ENCODE results near the gene SERPING1.

SERPING1 gene

GRCh38 chr11:57656885-57657193, 59.4 kb downstream of the SERPING1 start:
- no peak for DNase-seq

DNA sequence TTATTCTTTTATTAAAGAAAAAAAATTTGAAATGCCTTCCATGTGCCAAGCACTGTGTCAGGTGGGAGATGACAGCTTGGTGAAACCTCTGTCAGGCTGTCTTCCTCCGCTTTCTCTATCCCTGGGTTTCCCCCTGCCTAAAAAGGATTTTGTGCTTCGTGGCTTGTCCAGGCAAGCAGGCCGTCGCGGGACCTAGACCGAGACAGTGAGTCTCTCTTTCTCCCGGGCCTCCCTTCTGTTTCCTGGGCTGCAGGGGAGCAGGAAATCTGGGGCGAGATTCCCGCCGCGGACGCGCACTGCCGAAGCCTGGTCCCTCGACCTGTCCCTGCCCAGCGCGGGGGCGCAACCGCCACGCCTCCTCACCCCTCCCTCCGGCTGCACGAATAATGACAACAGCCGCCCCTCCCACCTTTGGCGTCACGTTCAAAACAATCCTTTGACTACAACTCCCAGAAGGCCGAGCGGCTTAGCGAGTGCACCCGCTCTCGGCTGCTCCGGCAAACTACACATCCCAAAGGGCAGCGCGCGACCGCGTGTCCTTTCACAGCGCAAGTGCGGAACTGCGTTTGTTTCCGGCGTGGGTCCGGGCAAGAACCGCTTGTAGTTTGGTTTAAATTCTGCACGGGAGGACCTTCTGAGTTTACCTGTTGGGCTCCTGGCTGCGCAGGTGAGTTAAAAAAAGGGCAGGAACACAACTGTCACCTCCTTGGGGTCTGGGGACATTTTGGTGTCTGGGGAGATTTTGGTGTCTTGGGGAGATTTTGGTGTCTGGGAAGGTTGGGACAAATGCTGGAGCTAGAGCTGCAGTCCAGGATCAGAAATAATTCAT, 59.9 kb downstream of the SERPING1 start, which contains the start of gene CLP1:
TSS of gene CLP1 (plus strand) at position 569 of the 829 bp plus-strand sequence. CDS start 1,715 bp downstream, outside the sequence.
- peak; percentile 98 for DNase-seq

DNA sequence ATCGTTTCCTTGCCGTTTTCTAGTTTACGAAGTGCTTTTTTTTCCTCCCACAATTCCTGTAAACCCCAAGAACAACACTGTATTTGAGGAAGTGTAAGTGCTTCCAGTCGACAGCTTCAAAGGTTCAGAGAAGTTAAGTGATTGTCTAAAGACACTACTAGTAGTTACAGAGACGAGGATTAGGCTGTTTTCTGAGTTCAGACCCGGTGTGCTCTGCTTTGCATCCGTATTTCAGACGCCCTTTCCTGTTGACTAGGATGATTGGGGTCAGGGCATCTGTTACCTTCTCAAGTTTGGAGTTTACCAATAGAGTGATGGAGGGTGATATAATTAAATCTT, 60.5 kb downstream of the SERPING1 start:
- DNase-seq = no peak

GRCh38 chr11:57659669-57660068, 62.2 kb downstream of the SERPING1 start:
- no peak for DNase-seq

- no peak for DNase-seq
These were observed 65.4 kb downstream of the SERPING1 start for GRCh38 chr11:57662893-57663292.

DNA sequence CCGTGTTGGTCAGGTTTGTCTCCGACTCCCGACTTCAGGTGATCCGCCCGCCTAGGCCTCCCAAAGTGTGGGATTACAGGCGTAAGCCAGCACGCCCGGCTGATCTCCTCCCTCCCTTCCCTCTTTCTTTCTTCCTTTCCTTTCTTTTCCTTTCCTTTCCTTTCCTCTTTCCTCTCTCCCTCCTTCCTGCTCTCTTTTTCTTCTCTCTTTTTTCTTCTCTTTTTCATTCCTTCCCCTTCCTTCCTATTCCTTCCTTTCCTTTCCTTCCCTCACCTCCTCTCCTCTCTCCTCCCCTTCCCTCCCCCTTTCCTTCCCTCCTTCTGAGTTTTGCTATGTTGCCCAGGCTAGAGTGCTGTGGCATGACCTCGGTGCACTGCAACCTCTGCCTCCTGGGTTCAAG, 66.5 kb downstream of the SERPING1 start:
- no peak for DNase-seq
